Stimulated activated CD8-positive, alpha-beta memory T cell treated with anti-CD3 and anti-CD28 coated beads, Interleukin-2, amount 100 ng/mL, for 48 hours (primary cell): ENCODE results near the gene SPTBN2.
"Not testable (repeated sequence)": the region's sequence is repeated elsewhere in the genome, so short reads cannot be mapped to it uniquely, and the experiment has no call there.

Experiments used
- DNase-seq, 2 donors: peaks; one replicate each; pipeline ENCODE4 v3.0.0-alpha.2; 2020; ENCODE audit warnings: low read depth in 2 of 2

The SPTBN2 gene

GRCh38 chr11:66724167-66724566 is 4.8 kb downstream of the SPTBN2 start:
- DNase-seq: not testable (repeated sequence)

- DNase-seq: no peak
Measured at GRCh38 chr11:66723693-66724092, 5.3 kb downstream of the SPTBN2 start.

- DNase-seq: no peak
Measured at GRCh38 chr11:66722745-66723651, 6.0 kb downstream of the SPTBN2 start.

GRCh38 chr11:66721939-66722338 is 7.1 kb downstream of the SPTBN2 start:
- no peak for DNase-seq

- DNase-seq: no peak
Measured at GRCh38 chr11:66720899-66721470, 8.0 kb downstream of the SPTBN2 start.

- peak; percentile 36 to 41 for DNase-seq
Measured at GRCh38 chr11:66720223-66720898, 8.7 kb downstream of the SPTBN2 start.

- no peak for DNase-seq
Measured at GRCh38 chr11:66719111-66719872, 9.7 kb downstream of the SPTBN2 start.

GRCh38 chr11:66718320-66718971 is 10.6 kb downstream of the SPTBN2 start:
- DNase-seq: no peak

- DNase-seq: no peak
Measured at GRCh38 chr11:66717925-66718319, 11.1 kb downstream of the SPTBN2 start.

- no peak for DNase-seq
Measured at GRCh38 chr11:66716996-66717395, 12.0 kb downstream of the SPTBN2 start.

GRCh38 chr11:66715346-66716085 is 13.5 kb downstream of the SPTBN2 start:
- DNase-seq: no peak

- DNase-seq: no peak
Measured at GRCh38 chr11:66713746-66714480, 15.1 kb downstream of the SPTBN2 start.

GRCh38 chr11:66710384-66710930 is 18.6 kb downstream of the SPTBN2 start:
- DNase-seq: no peak

- no peak for DNase-seq
Measured at GRCh38 chr11:66708701-66709100, 20.3 kb downstream of the SPTBN2 start.

- no peak for DNase-seq
Measured at GRCh38 chr11:66708094-66708493, 20.9 kb downstream of the SPTBN2 start.

- no peak for DNase-seq
Measured at GRCh38 chr11:66707486-66707885, 21.5 kb downstream of the SPTBN2 start.

GRCh38 chr11:66706989-66707388 is 22.0 kb downstream of the SPTBN2 start:
- no peak for DNase-seq

- no peak for DNase-seq
Measured at GRCh38 chr11:66705587-66706335, 23.3 kb downstream of the SPTBN2 start.
